Measurements from ENCODE around the gene FYB2. TPM values are rescaled to one million over a fixed set of nuclear protein-coding genes. Genes with fewer than 3 reads are reported as not detected.

The FYB2 gene
- total and polyA plus RNA-seq, 12 donors = not detected

DNA sequence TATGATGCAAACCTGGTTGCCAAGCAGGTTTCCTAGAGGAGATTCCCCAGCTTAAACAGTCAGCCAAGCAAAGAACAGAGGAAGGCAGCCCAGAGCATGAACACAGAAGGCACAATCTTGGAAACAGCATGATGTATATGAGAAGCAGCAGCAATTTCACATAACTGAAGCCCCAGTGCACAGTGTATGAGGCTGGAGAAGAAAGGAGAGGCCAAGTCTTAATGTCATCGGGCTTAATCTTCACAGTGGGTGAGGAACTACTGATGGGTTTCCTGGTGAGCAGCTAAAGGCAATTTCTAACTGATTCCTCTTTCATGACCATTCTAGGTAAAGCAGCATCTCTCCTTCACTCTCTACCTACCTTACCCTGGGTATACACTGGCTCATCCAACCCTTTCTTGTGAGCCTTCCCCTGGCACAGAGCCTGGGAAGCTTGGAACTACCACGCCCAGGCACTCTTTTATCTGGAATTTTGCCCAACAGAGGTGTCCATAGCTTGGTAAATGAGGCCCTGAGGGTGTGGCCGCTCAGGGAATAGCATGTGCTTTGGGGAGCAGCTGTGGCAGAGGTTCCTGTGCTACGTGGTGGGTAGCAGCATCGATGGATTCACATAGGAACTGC lies 22.0 kb downstream of the FYB2 start:
- Histone ChIP-seq H3K9me3 (replicated peaks in 1 of 3) (no peaks in the 10 kb centered on the region), H3K36me3 (replicated peaks in 1 of 2) (no peaks in the 10 kb centered on the region), H3K4me1 (replicated peaks in 1 of 2) (peaks cover 0 to 13% of the 10 kb centered on the region in 2 donors), H3K27ac (no peak overlapping the region), H3K27me3 (no peaks in the 10 kb centered on the region), H3K4me3 (no peak overlapping the region)
- 67 to 84% (median 80%) methylated on average over 4 to 5 of the region's 5 CpGs for WGBS, 4 donors
- no peak for DNase-seq
- TF ChIP-seq POLR2A (IDR thresholded peaks at IDR 0.05) = no peak
- TF ChIP-seq, protein P1, sequence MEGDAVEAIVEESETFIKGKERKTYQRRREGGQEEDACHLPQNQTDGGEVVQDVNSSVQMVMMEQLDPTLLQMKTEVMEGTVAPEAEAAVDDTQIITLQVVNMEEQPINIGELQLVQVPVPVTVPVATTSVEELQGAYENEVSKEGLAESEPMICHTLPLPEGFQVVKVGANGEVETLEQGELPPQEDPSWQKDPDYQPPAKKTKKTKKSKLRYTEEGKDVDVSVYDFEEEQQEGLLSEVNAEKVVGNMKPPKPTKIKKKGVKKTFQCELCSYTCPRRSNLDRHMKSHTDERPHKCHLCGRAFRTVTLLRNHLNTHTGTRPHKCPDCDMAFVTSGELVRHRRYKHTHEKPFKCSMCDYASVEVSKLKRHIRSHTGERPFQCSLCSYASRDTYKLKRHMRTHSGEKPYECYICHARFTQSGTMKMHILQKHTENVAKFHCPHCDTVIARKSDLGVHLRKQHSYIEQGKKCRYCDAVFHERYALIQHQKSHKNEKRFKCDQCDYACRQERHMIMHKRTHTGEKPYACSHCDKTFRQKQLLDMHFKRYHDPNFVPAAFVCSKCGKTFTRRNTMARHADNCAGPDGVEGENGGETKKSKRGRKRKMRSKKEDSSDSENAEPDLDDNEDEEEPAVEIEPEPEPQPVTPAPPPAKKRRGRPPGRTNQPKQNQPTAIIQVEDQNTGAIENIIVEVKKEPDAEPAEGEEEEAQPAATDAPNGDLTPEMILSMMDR (IDR thresholded peaks at IDR 0.05) = no peak
- intact Hi-C loops (cut with DNase I) = no loop called here

DNA sequence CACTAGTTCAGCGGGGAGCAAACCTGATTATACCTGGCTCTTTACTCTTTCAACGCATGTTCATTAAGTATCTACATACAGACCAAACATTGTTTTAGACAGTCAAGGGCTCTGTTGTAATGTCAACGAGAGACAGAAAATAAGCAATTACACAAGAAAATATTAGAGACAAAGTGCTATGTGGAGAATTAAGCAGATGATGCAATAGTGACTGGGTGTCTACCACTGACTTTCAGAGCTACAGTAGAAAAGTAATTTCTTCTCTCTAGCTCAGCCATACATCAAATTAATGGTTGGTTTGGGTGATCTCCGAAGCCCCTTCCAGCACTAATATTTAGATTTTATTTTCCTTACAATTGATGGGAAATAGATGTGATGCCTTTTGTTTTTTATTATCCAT lies 23.3 kb downstream of the FYB2 start:
- WGBS, 4 donors = 81 to 88% (median 86%) methylated on average over 4 of the region's 4 CpGs
- Histone ChIP-seq H3K27ac (no peak overlapping the region), H3K27me3 (no peaks in the 10 kb centered on the region), H3K4me1 (replicated peaks in 1 of 2) (peaks cover 0 to 13% of the 10 kb centered on the region in 2 donors), H3K36me3 (replicated peaks in 1 of 2) (no peaks in the 10 kb centered on the region), H3K4me3 (no peak overlapping the region), H3K9me3 (replicated peaks in 1 of 3) (no peaks in the 10 kb centered on the region)
- TF ChIP-seq, protein P1 (IDR thresholded peaks at IDR 0.05) = no peak
- TF ChIP-seq POLR2A (IDR thresholded peaks at IDR 0.05) = no peak
- intact Hi-C loops (cut with DNase I) = no loop called here
- no peak for DNase-seq

DNA sequence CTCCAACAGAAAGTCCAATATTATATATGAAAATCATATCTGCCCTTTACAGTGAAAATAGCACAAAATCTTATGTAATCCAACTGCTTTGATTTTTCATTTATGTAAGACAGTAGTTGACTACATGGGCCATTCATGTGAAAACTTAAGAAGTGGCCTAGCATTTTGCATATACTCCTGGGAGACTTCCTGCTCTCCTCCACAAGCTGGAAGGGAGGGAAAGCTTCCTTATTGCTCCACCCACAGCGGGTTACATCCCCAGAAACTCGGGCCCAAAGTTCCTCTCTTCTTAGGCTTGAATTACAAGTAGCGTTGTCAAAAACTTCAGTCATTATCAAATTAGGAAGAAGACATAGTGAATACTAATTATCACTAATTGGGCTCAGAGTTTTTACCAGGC lies 29.2 kb downstream of the FYB2 start:
- H3K27ac ChIP-seq = no peak overlapping the region
- no peaks in the 10 kb centered on the region for H3K36me3 ChIP-seq (replicated peaks in 1 of 2)
- H3K27me3 ChIP-seq = no peaks in the 10 kb centered on the region
- no peaks in the 10 kb centered on the region for H3K4me1 ChIP-seq (replicated peaks in 1 of 2)
- WGBS, 4 donors = 73 to 87% (median 76%) methylated on average over 3 of the region's 3 CpGs
- intact Hi-C loops (cut with DNase I) = no loop called here
- DNase-seq = no peak
- no peak overlapping the region for H3K4me3 ChIP-seq
- no peaks in the 10 kb centered on the region for H3K9me3 ChIP-seq (replicated peaks in 1 of 3)
- no peak for TF ChIP-seq POLR2A (IDR thresholded peaks at IDR 0.05)
- TF ChIP-seq, protein P1 (IDR thresholded peaks at IDR 0.05) = no peak

DNA sequence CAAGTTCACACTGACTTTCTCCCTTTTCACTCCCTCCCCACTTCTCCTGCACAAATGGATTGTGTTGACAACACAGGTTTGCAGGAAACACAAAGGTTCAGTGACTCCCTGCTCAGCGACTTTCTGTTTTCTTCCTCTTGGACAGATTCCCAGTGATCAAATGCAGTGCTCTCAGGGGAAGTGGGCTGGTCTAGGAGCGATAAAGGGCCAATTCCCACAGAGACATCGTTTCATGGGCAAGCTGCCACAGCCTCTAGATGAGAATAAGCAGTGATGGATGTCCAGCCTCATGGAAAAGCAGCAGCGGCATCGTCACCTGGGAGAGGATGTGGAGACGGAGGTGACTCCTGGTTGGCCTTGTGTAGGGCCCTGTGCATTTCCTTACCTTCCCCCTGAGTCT lies 30.6 kb downstream of the FYB2 start:
- intact Hi-C loops (cut with DNase I) = no loop called here
- Histone ChIP-seq H3K4me1 (replicated peaks in 1 of 2) (no peaks in the 10 kb centered on the region), H3K36me3 (replicated peaks in 1 of 2) (no peaks in the 10 kb centered on the region), H3K27me3 (no peaks in the 10 kb centered on the region), H3K4me3 (no peak overlapping the region), H3K27ac (no peak overlapping the region), H3K9me3 (replicated peaks in 1 of 3) (no peaks in the 10 kb centered on the region)
- TF ChIP-seq POLR2A (IDR thresholded peaks at IDR 0.05) = no peak
- TF ChIP-seq, protein P1 (IDR thresholded peaks at IDR 0.05) = no peak
- WGBS, 4 donors = 41 to 75% (median 50%) methylated on average over 6 of the region's 6 CpGs
- DNase-seq = peak in 5 of 7 donors; percentile 23 to 74 (median 43)
